ENCODE results near the gene MCM9. TPM values are rescaled to one million over a fixed set of nuclear protein-coding genes. Genes with fewer than 3 reads are reported as not detected.

Gene MCM9
- total and polyA plus RNA-seq, 2 of the 13 experiments (the other 11 are each of a cell fraction or from before 2014, with no cell fraction given) = 3.8 to 17.2 TPM

GRCh38 chr6:118934461-118935330 lies at the start of gene MCM9 (continued):
- peak; percentile 9; the same call in 1 of the 2 replicates for TF ChIP-seq BCL6 (CRISPR knock-in tag; IDR thresholded peaks at IDR 0.05)
- no peak for TF ChIP-seq AHR (CRISPR knock-in tag; IDR thresholded peaks at IDR 0.05)
- no peak for TF ChIP-seq JUNB (CRISPR knock-in tag; IDR thresholded peaks at IDR 0.05; ENCODE audit: borderline replicate concordance)
- 0 out of 2 replicates have a peak, but pooled peaks have one; percentile 38 for TF ChIP-seq GLI4 (CRISPR knock-in tag; IDR thresholded peaks at IDR 0.05; ENCODE audit: borderline replicate concordance)
- peak in 1 of 2 experiments; percentile 22; a peak in 1 of 4 replicates for TF ChIP-seq EP300 (IDR thresholded peaks at IDR 0.05; ENCODE audit: low read depth in 2 of 2, low read length in 2 of 2)
- no peak; the same call in 1 of the 2 replicates for TF ChIP-seq EP300 (CRISPR knock-in tag; IDR thresholded peaks at IDR 0.05; ENCODE audit: borderline replicate concordance)
- TF ChIP-seq ZNF703 (CRISPR knock-in tag; IDR thresholded peaks at IDR 0.05; ENCODE audit: borderline replicate concordance) = no peak
- TF ChIP-seq, protein P1, sequence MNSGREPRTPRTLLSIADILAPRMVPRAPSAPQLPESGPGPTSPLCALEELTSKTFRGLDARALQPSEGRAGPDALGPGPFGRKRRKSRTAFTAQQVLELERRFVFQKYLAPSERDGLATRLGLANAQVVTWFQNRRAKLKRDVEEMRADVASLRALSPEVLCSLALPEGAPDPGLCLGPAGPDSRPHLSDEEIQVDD (CRISPR knock-in tag; IDR thresholded peaks at IDR 0.05; ENCODE audit: borderline replicate concordance) = peak; percentile 39; the same call in 1 of the 2 replicates
- 0 out of 2 replicates have a peak, but pooled peaks have one; percentile 50 for TF ChIP-seq ZNF619 (CRISPR knock-in tag; IDR thresholded peaks at IDR 0.05)
- TF ChIP-seq TRIM24 (CRISPR knock-in tag; IDR thresholded peaks at IDR 0.05) = no peak
- peak; percentile 6; the same call in 1 of the 2 replicates for TF ChIP-seq BHLHE40 (IDR thresholded peaks at IDR 0.05; ENCODE audit: low read length)
- TF ChIP-seq, protein P2, sequence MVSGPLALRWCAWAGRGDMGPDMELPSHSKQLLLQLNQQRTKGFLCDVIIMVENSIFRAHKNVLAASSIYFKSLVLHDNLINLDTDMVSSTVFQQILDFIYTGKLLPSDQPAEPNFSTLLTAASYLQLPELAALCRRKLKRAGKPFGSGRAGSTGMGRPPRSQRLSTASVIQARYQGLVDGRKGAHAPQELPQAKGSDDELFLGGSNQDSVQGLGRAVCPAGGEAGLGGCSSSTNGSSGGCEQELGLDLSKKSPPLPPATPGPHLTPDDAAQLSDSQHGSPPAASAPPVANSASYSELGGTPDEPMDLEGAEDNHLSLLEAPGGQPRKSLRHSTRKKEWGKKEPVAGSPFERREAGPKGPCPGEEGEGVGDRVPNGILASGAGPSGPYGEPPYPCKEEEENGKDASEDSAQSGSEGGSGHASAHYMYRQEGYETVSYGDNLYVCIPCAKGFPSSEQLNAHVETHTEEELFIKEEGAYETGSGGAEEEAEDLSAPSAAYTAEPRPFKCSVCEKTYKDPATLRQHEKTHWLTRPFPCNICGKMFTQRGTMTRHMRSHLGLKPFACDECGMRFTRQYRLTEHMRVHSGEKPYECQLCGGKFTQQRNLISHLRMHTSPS (CRISPR knock-in tag; IDR thresholded peaks at IDR 0.05; ENCODE audit: low read depth) = no peak
- peak; percentile 82; the same call in 1 of the 2 replicates for TF ChIP-seq TBX3 (IDR thresholded peaks at IDR 0.05; ENCODE audit: borderline replicate concordance)
- no peak for TF ChIP-seq HOXA7 (CRISPR knock-in tag; IDR thresholded peaks at IDR 0.05)
- no peak for TF ChIP-seq ZEB1 (IDR thresholded peaks at IDR 0.05; ENCODE audit: insufficient replicate concordance, low read depth)
- TF ChIP-seq MTF2 (CRISPR knock-in tag; IDR thresholded peaks at IDR 0.05; ENCODE audit: borderline replicate concordance) = peak; percentile 94; the same call in 1 of the 2 replicates
- no peak; the same call in none of the 2 replicates for TF ChIP-seq ZNF33B (CRISPR knock-in tag; IDR thresholded peaks at IDR 0.05)
- no peak for TF ChIP-seq MAFK (conservative IDR thresholded peaks at IDR 0.05 in 1 of 2, IDR thresholded peaks at IDR 0.05 in 1 of 2; ENCODE audit: low read length in 2 of 2)
- no peak for TF ChIP-seq RFX3 (CRISPR knock-in tag; IDR thresholded peaks at IDR 0.05)
- no peak for TF ChIP-seq STAT5B (CRISPR knock-in tag; IDR thresholded peaks at IDR 0.05)
- no peak for TF ChIP-seq SIN3B (IDR thresholded peaks at IDR 0.05; ENCODE audit: low read length)
- 0 out of 2 replicates have a peak, but pooled peaks have one; percentile 44 for TF ChIP-seq ZFP37 (CRISPR knock-in tag; IDR thresholded peaks at IDR 0.05; ENCODE audit: borderline replicate concordance)
- TF ChIP-seq NFKB2 (CRISPR knock-in tag; IDR thresholded peaks at IDR 0.05; ENCODE audit: borderline replicate concordance) = peak; percentile 84; the same call in 1 of the 2 replicates
- TF ChIP-seq, protein P3, sequence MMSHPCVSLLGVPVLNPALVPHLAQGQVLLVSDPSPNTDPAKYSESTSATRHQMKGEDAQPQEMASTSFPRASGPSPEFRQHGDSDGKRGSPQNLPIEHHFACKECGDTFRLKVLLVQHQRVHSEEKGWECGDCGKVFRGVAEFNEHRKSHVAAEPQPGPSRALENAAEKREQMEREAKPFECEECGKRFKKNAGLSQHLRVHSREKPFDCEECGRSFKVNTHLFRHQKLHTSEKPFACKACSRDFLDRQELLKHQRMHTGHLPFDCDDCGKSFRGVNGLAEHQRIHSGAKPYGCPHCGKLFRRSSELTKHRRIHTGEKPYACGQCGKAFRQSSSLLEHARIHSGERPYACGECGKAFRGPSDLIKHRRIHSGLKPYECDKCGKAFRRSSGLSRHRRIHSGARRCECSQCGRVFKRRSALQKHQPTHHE (CRISPR knock-in tag; IDR thresholded peaks at IDR 0.05; ENCODE audit: borderline replicate concordance) = peak; percentile 39; the same call in 1 of the 2 replicates
- peak; percentile 64; the same call in 1 of the 2 replicates for TF ChIP-seq E2F1 (CRISPR knock-in tag; IDR thresholded peaks at IDR 0.05)
